Glutamatergic neuron (in vitro differentiated cells): ENCODE results near the gene KIF18B. TPM values are rescaled to one million over a fixed set of nuclear protein-coding genes. Genes with fewer than 3 reads are reported as not detected.

Experiments used
- DNase-seq: peaks from one replicate; pipeline ENCODE4 v3.0.0; 2022
- H3K27ac Mint-ChIP-seq: one replicate; pipeline ENCODE4 v1.8.0; 2020; ENCODE audit warnings: mild to moderate bottlenecking, mixed read lengths, inconsistent platforms; ENCODE audit not compliant: unreplicated experiment
- H3K27me3 Mint-ChIP-seq: one replicate; pipeline ENCODE4 v1.8.0; 2020; ENCODE audit warnings: mild to moderate bottlenecking, moderate library complexity, mixed read lengths, inconsistent platforms; ENCODE audit not compliant: unreplicated experiment
- H3K36me3 Mint-ChIP-seq: one replicate; pipeline ENCODE4 v1.8.0; 2020; ENCODE audit warnings: mild to moderate bottlenecking, mixed read lengths, inconsistent platforms; ENCODE audit not compliant: unreplicated experiment
- H3K4me1 Mint-ChIP-seq: one replicate; pipeline ENCODE4 v1.8.0; 2020; ENCODE audit warnings: mild to moderate bottlenecking, low read depth, mixed read lengths, inconsistent platforms; ENCODE audit not compliant: unreplicated experiment
- H3K4me3 Mint-ChIP-seq: one replicate; pipeline ENCODE4 v1.8.0; 2020; ENCODE audit warnings: mild to moderate bottlenecking, mixed read lengths, inconsistent platforms; ENCODE audit not compliant: unreplicated experiment
- H3K9me3 Mint-ChIP-seq: one replicate; pipeline ENCODE4 v1.8.0; 2020; ENCODE audit warnings: mild to moderate bottlenecking, moderate library complexity, mixed read lengths, inconsistent platforms; ENCODE audit not compliant: unreplicated experiment
- microRNA-seq: library from miRNA; unstranded; fragments of <30 nt; microRNA quantifications from one replicate; pipeline ENCODE4, GENCODE V29; 2020; ENCODE audit not compliant: unreplicated experiment
- total RNA-seq: library from RNA; stranded (reverse); fragmentation: NEBNext Ultra II Directional; extraction: Animal tissue kit (Norgen Biotek cat#: 25700); gene quantifications from one replicate; pipeline ENCODE4 v1.2.1, GENCODE V29; 2021; ENCODE audit not compliant: unreplicated experiment
- TF ChIP-seq, protein P1 (sequence below): fragments of 200-600 bp; sonication (generic); IDR thresholded peaks from one replicate; pipeline ENCODE4 v1.5.0; 2021; ENCODE audit not compliant: partially characterized antibody, unreplicated experiment

Gene KIF18B
- total RNA-seq, 1 donor from 2014 or later: 7.4 TPM

DNA sequence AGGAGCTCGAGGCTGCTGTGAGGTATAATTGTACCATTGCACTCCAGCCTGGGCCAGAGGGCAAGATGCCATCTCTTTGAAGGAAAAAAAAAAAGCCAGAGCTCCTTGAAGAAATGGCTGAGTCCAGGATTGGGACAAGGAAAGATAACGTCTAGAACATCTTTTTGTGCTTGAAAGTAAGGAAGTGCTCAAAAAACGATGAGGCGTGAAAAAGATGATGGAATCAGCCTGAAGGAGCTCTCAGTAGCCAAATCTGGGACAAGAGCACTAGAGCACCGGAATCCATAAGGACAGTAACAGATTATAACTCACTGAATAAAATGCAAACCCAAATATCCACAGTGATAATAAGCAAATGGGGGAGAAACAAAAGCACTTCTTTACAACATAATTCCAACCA is 70.5 kb downstream of the KIF18B start:
- Mint-ChIP-seq H3K4me1 (peaks cover 2% of the 10 kb centered on the region), H3K27me3 (peaks cover 2% of the 10 kb centered on the region), H3K4me3 (no peak overlapping the region), H3K27ac (no peak overlapping the region), H3K36me3 (no peaks in the 10 kb centered on the region), H3K9me3 (no peaks in the 10 kb centered on the region)
- DNase-seq: no peak
- TF ChIP-seq, protein P1, sequence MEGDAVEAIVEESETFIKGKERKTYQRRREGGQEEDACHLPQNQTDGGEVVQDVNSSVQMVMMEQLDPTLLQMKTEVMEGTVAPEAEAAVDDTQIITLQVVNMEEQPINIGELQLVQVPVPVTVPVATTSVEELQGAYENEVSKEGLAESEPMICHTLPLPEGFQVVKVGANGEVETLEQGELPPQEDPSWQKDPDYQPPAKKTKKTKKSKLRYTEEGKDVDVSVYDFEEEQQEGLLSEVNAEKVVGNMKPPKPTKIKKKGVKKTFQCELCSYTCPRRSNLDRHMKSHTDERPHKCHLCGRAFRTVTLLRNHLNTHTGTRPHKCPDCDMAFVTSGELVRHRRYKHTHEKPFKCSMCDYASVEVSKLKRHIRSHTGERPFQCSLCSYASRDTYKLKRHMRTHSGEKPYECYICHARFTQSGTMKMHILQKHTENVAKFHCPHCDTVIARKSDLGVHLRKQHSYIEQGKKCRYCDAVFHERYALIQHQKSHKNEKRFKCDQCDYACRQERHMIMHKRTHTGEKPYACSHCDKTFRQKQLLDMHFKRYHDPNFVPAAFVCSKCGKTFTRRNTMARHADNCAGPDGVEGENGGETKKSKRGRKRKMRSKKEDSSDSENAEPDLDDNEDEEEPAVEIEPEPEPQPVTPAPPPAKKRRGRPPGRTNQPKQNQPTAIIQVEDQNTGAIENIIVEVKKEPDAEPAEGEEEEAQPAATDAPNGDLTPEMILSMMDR: no peak

DNA sequence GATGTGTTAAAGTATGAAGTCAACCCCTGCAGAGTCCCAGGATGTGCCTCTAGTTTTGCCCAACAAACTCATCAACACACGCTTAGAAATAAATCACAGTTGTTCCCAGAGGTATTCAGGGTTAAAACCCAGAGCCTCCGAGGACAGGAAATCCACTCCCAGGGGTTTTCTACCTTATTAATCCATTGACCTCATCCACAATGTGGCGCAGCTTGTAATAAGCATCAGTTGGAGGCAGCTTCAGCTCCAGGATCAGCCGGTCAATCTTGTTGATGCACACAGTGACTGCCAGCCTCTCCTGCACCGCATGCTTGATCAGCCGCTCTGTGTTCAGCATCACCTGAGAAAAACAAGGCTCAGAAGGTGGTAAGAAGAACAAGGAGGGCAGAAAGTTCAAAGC is 71.8 kb downstream of the KIF18B start:
- peaks cover 2% of the 10 kb centered on the region for H3K4me1 Mint-ChIP-seq
- no peaks in the 10 kb centered on the region for H3K9me3 Mint-ChIP-seq
- no peaks in the 10 kb centered on the region for H3K36me3 Mint-ChIP-seq
- H3K4me3 Mint-ChIP-seq: no peak overlapping the region
- H3K27me3 Mint-ChIP-seq: peaks cover 2% of the 10 kb centered on the region
- TF ChIP-seq, protein P1: no peak
- no peak for DNase-seq
- no peak overlapping the region for H3K27ac Mint-ChIP-seq

Small RNA genes within 50 kb of the gene (microRNA-seq; reads per million reads assigned to microRNA genes)
- gene MIR6783: 15.2 reads per million, percentile 55 among the genes with 10 or more reads in this experiment

Other genes with a start within 250 kb of the KIF18B start
- 15.5 TPM for gene DBF4B, start 239.1 kb downstream of the KIF18B start, total RNA-seq
- 396 TPM for gene ADAM11, start 188.8 kb downstream of the KIF18B start, total RNA-seq
- 60.9 TPM for gene GJC1, start 117.5 kb downstream of the KIF18B start, total RNA-seq
- 1.1 TPM for gene HIGD1B, start 99.9 kb downstream of the KIF18B start, total RNA-seq
- gene EFTUD2, start 48.3 kb downstream of the KIF18B start, total RNA-seq: 102 TPM
- not detected for gene GFAP, start 32.3 kb downstream of the KIF18B start, total RNA-seq
- gene C1QL1, start 20.5 kb upstream of the KIF18B start, total RNA-seq: 14.6 TPM
- gene DCAKD, start 103.9 kb upstream of the KIF18B start, total RNA-seq: 39.9 TPM
- 96.5 TPM for gene NMT1, start 113.5 kb upstream of the KIF18B start, total RNA-seq
- 6.2 TPM for gene PLCD3, start 184.7 kb upstream of the KIF18B start, total RNA-seq
- gene ACBD4, start 187.9 kb upstream of the KIF18B start, total RNA-seq: 3.7 TPM
- 13.0 TPM for gene HEXIM1, start 200.7 kb upstream of the KIF18B start, total RNA-seq
- 8.4 TPM for gene HEXIM2, start 214.1 kb upstream of the KIF18B start, total RNA-seq